NCI-H146 (cell line): ENCODE measurements around the gene JAG1.
"Not testable (repeated sequence)": the region's sequence is repeated elsewhere in the genome, so short reads cannot be mapped to it uniquely, and the experiment has no call there.

Experiments used
- DNase-seq: peaks from one replicate; lab custom pipeline; 2025; lab: John Stamatoyannopoulos, UW

The JAG1 gene

GRCh38 chr20:10637563-10637962, 36.2 kb downstream of the JAG1 start:
- DNase-seq, result no peak

GRCh38 chr20:10637031-10637559, 36.7 kb downstream of the JAG1 start:
- DNase-seq, result no peak

- DNase-seq, result no peak
Observed at GRCh38 chr20:10636326-10636818, 37.4 kb downstream of the JAG1 start.

GRCh38 chr20:10635476-10636208, 38.2 kb downstream of the JAG1 start:
- DNase-seq, result no peak

GRCh38 chr20:10634683-10635411, 39.0 kb downstream of the JAG1 start:
- DNase-seq, result no peak

GRCh38 chr20:10634211-10634610, 39.6 kb downstream of the JAG1 start:
- no peak for DNase-seq

- DNase-seq, result no peak
Observed at GRCh38 chr20:10633718-10634117, 40.1 kb downstream of the JAG1 start.

- no peak for DNase-seq
Observed at GRCh38 chr20:10632721-10633509, 40.9 kb downstream of the JAG1 start.

GRCh38 chr20:10631126-10631525, 42.7 kb downstream of the JAG1 start:
- no peak for DNase-seq

- DNase-seq, result no peak
Observed at GRCh38 chr20:10629946-10630650, 43.7 kb downstream of the JAG1 start.

GRCh38 chr20:10626896-10627295, 46.9 kb downstream of the JAG1 start:
- no peak for DNase-seq

- no peak for DNase-seq
Observed at GRCh38 chr20:10625641-10626040, 48.2 kb downstream of the JAG1 start.

- DNase-seq, result no peak
Observed at GRCh38 chr20:10622657-10623418, 51.0 kb downstream of the JAG1 start.

GRCh38 chr20:10621149-10621548, 52.6 kb downstream of the JAG1 start:
- DNase-seq, result no peak

- no peak for DNase-seq
Observed at GRCh38 chr20:10619427-10619826, 54.4 kb downstream of the JAG1 start.

- DNase-seq, result no peak
Observed at GRCh38 chr20:10618611-10619245, 55.1 kb downstream of the JAG1 start.

- not testable (repeated sequence) for DNase-seq
Observed at GRCh38 chr20:10617549-10618133, 56.2 kb downstream of the JAG1 start.

- no peak for DNase-seq
Observed at GRCh38 chr20:10616212-10616611, 57.6 kb downstream of the JAG1 start.

- DNase-seq, result no peak
Observed at GRCh38 chr20:10613911-10614310, 59.9 kb downstream of the JAG1 start.

- DNase-seq, result not testable (repeated sequence)
Observed at GRCh38 chr20:10613426-10613825, 60.4 kb downstream of the JAG1 start.
